ENCODE data around the gene TBK1. TPM values are rescaled to one million over a fixed set of nuclear protein-coding genes. Genes with fewer than 3 reads are reported as not detected.

Gene TBK1
- total and polyA plus RNA-seq, 2 of the 13 experiments (the other 11 are each of a cell fraction or from before 2014, with no cell fraction given), result 10.3 to 25.2 TPM

DNA sequence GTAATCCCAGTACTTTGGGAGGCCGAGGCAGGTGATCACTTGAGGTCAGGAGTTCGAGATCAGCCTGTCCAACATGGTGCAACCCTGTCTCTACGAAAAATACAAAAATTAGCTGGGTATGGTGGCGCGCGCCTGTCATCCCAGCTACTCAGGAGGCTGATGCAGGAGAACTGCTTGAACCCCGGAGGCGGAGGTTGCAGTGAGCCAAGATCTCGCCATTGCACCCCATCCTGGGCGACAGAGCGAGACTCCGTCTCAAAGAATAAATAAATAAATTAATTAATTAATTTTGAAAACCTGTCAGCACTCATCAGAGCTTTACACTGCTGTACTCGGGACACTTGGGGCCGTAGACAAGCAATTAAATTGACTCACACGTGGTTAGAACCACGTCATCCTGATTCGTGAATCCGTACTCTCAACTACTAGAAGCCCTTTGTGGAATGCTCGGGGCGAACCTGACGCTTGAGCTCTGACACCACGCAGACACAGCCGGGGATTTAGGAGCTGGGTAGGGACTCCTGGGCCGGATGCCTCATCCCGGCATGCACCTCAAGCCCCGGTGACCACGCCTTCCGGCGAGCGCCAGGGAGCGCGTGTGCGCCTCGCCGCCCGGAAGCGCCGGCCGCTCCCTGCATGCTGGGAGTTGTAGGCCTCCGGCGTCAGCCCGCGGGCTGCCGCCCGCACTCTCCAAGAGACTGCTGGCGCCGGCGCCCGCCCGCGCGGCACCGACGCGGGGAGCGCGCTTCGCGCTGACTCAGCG lies 48.0 kb upstream of the TBK1 start, which contains the start of gene XPOT (continued):
- TF ChIP-seq, protein P1, sequence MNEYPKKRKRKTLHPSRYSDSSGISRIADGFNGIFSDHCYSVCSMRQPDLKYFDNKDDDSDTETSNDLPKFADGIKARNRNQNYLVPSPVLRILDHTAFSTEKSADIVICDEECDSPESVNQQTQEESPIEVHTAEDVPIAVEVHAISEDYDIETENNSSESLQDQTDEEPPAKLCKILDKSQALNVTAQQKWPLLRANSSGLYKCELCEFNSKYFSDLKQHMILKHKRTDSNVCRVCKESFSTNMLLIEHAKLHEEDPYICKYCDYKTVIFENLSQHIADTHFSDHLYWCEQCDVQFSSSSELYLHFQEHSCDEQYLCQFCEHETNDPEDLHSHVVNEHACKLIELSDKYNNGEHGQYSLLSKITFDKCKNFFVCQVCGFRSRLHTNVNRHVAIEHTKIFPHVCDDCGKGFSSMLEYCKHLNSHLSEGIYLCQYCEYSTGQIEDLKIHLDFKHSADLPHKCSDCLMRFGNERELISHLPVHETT (CRISPR knock-in tag; conservative IDR thresholded peaks at IDR 0.05), result no peak; the same call in 1 of the 2 replicates
- no peak for TF ChIP-seq IRX3 (CRISPR knock-in tag; IDR thresholded peaks at IDR 0.05; ENCODE audit: borderline replicate concordance, low read depth)
- TF ChIP-seq, protein P2, sequence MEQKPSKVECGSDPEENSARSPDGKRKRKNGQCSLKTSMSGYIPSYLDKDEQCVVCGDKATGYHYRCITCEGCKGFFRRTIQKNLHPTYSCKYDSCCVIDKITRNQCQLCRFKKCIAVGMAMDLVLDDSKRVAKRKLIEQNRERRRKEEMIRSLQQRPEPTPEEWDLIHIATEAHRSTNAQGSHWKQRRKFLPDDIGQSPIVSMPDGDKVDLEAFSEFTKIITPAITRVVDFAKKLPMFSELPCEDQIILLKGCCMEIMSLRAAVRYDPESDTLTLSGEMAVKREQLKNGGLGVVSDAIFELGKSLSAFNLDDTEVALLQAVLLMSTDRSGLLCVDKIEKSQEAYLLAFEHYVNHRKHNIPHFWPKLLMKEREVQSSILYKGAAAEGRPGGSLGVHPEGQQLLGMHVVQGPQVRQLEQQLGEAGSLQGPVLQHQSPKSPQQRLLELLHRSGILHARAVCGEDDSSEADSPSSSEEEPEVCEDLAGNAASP (CRISPR knock-in tag; IDR thresholded peaks at IDR 0.05; ENCODE audit: borderline replicate concordance), result 0 out of 2 replicates have a peak, but pooled peaks have one; percentile 12
- no peak for TF ChIP-seq HMG20A (CRISPR knock-in tag; IDR thresholded peaks at IDR 0.05; ENCODE audit: borderline replicate concordance)
- TF ChIP-seq ARNTL (CRISPR knock-in tag; IDR thresholded peaks at IDR 0.05), result no peak
- no peak for TF ChIP-seq ZNF674 (CRISPR knock-in tag; IDR thresholded peaks at IDR 0.05; ENCODE audit: low read depth)
- TF ChIP-seq PCBP1 (IDR thresholded peaks at IDR 0.05; ENCODE audit: borderline replicate concordance, low read depth, low read length), result no peak
- TF ChIP-seq NR3C1 (CRISPR knock-in tag; IDR thresholded peaks at IDR 0.05), result no peak
- TF ChIP-seq, protein P3, sequence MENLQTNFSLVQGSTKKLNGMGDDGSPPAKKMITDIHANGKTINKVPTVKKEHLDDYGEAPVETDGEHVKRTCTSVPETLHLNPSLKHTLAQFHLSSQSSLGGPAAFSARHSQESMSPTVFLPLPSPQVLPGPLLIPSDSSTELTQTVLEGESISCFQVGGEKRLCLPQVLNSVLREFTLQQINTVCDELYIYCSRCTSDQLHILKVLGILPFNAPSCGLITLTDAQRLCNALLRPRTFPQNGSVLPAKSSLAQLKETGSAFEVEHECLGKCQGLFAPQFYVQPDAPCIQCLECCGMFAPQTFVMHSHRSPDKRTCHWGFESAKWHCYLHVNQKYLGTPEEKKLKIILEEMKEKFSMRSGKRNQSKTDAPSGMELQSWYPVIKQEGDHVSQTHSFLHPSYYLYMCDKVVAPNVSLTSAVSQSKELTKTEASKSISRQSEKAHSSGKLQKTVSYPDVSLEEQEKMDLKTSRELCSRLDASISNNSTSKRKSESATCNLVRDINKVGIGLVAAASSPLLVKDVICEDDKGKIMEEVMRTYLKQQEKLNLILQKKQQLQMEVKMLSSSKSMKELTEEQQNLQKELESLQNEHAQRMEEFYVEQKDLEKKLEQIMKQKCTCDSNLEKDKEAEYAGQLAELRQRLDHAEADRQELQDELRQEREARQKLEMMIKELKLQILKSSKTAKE (CRISPR knock-in tag; IDR thresholded peaks at IDR 0.05; ENCODE audit: borderline replicate concordance), result no peak
- TF ChIP-seq ONECUT2 (CRISPR knock-in tag; IDR thresholded peaks at IDR 0.05), result no peak
- TF ChIP-seq, protein P4, sequence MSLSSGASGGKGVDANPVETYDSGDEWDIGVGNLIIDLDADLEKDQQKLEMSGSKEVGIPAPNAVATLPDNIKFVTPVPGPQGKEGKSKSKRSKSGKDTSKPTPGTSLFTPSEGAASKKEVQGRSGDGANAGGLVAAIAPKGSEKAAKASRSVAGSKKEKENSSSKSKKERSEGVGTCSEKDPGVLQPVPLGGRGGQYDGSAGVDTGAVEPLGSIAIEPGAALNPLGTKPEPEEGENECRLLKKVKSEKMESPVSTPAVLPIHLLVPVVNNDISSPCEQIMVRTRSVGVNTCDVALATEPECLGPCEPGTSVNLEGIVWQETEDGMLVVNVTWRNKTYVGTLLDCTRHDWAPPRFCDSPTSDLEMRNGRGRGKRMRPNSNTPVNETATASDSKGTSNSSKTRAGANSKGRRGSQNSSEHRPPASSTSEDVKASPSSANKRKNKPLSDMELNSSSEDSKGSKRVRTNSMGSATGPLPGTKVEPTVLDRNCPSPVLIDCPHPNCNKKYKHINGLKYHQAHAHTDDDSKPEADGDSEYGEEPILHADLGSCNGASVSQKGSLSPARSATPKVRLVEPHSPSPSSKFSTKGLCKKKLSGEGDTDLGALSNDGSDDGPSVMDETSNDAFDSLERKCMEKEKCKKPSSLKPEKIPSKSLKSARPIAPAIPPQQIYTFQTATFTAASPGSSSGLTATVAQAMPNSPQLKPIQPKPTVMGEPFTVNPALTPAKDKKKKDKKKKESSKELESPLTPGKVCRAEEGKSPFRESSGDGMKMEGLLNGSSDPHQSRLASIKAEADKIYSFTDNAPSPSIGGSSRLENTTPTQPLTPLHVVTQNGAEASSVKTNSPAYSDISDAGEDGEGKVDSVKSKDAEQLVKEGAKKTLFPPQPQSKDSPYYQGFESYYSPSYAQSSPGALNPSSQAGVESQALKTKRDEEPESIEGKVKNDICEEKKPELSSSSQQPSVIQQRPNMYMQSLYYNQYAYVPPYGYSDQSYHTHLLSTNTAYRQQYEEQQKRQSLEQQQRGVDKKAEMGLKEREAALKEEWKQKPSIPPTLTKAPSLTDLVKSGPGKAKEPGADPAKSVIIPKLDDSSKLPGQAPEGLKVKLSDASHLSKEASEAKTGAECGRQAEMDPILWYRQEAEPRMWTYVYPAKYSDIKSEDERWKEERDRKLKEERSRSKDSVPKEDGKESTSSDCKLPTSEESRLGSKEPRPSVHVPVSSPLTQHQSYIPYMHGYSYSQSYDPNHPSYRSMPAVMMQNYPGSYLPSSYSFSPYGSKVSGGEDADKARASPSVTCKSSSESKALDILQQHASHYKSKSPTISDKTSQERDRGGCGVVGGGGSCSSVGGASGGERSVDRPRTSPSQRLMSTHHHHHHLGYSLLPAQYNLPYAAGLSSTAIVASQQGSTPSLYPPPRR (CRISPR knock-in tag; IDR thresholded peaks at IDR 0.05; ENCODE audit: borderline replicate concordance), result no peak
- no peak for TF ChIP-seq AGO2 (optimal IDR thresholded peaks at IDR 0.05; ENCODE audit: low read depth, low read length)
- no peak for TF ChIP-seq ZNF572 (CRISPR knock-in tag; IDR thresholded peaks at IDR 0.05)
- no peak for TF ChIP-seq NFIC (IDR thresholded peaks at IDR 0.05; ENCODE audit: low read length)
- TF ChIP-seq KAT7 (CRISPR knock-in tag; IDR thresholded peaks at IDR 0.05; ENCODE audit: borderline replicate concordance), result no peak
- TF ChIP-seq ZNF136 (CRISPR knock-in tag; IDR thresholded peaks at IDR 0.05; ENCODE audit: low read depth), result no peak
- no peak for TF ChIP-seq ZSCAN25 (CRISPR knock-in tag; IDR thresholded peaks at IDR 0.05)
- no peak for TF ChIP-seq ZFYVE20 (CRISPR knock-in tag; IDR thresholded peaks at IDR 0.05; ENCODE audit: borderline replicate concordance, low read depth)
- no peak for TF ChIP-seq ATRX (CRISPR knock-in tag; IDR thresholded peaks at IDR 0.05; ENCODE audit: borderline replicate concordance)
- no peak for TF ChIP-seq ZFP36 (IDR thresholded peaks at IDR 0.05; ENCODE audit: borderline replicate concordance, low read depth, low read length, partially characterized antibody)
